ENCODE data around the gene EIF3K. TPM values are rescaled to one million over a fixed set of nuclear protein-coding genes. Genes with fewer than 3 reads are reported as not detected.

Gene EIF3K
- total and polyA plus RNA-seq, 2 of the 8 experiments (the other 6 are each of a cell fraction or from before 2014, with no cell fraction given): 329 to 937 TPM

GRCh38 chr19:38665950-38666662 is 47.1 kb downstream of the EIF3K start (continued):
- TF ChIP-seq HDAC6 (IDR thresholded peaks at IDR 0.05; ENCODE audit: low read depth, low read length) (no peak), POLR2A (IDR thresholded peaks at IDR 0.05; ENCODE audit: control extremely low read depth in 1 of 2, low read depth in 2 of 2, low read length in 2 of 2) (peak in 1 of 2 experiments; percentile 71; a peak in 2 of 3 replicates), RFX5 (IDR thresholded peaks at IDR 0.05; ENCODE audit: borderline replicate concordance, low read depth, low read length) (no peak), TAF1 (IDR thresholded peaks at IDR 0.05; ENCODE audit: low read depth, low read length) (peak; percentile 53; the same call in 1 of the 2 replicates), TAF7 (optimal IDR thresholded peaks at IDR 0.05; ENCODE audit: borderline replicate concordance, low read depth, low read length) (no peak), NANOG (IDR thresholded peaks at IDR 0.05; ENCODE audit: insufficient read depth, low read depth, low read length, poor library complexity, severe bottlenecking) (peak; percentile 67), TCF12 (IDR thresholded peaks at IDR 0.05; ENCODE audit: low read depth, low read length) (no peak), TEAD4 (IDR thresholded peaks at IDR 0.05; ENCODE audit: low read depth, low read length) (peak; percentile 90), SIRT6 (IDR thresholded peaks at IDR 0.05; ENCODE audit: low read length) (no peak), SUZ12 (IDR thresholded peaks at IDR 0.05; ENCODE audit: low read length) (no peak), SP2 (IDR thresholded peaks at IDR 0.05; ENCODE audit: low read length) (no peak), ZNF274 (IDR thresholded peaks at IDR 0.05; ENCODE audit: borderline replicate concordance, extremely low read depth, low read length) (no peak), BACH1 (IDR thresholded peaks at IDR 0.05; ENCODE audit: low read length) (no peak), RBBP5 (IDR thresholded peaks at IDR 0.05; ENCODE audit: borderline replicate concordance, low read depth, low read length) (no peak), POLR2AphosphoS5 (IDR thresholded peaks at IDR 0.05; ENCODE audit: low read depth, low read length) (peak; percentile 64), E2F6 (IDR thresholded peaks at IDR 0.05) (peak; percentile 79), PHF8 (conservative IDR thresholded peaks at IDR 0.05; ENCODE audit: low read depth, low read length) (no peak), USF2 (IDR thresholded peaks at IDR 0.05; ENCODE audit: low read length) (no peak), KDM1A (IDR thresholded peaks at IDR 0.05; ENCODE audit: borderline replicate concordance, low read length) (0 out of 2 replicates have a peak, but pooled peaks have one; percentile 10), SP1 (IDR thresholded peaks at IDR 0.05; ENCODE audit: low read depth, low read length) (no peak), JUN (IDR thresholded peaks at IDR 0.05; ENCODE audit: low read depth, low read length) (no peak), CBX8 (IDR thresholded peaks at IDR 0.05; ENCODE audit: borderline replicate concordance, low read depth, low read length) (no peak), NRF1 (IDR thresholded peaks at IDR 0.05; ENCODE audit: low read depth, low read length) (no peak)

Measured in H1 (cell line).